Measurements from ENCODE around the gene SRGAP3. TPM values are rescaled to one million over a fixed set of nuclear protein-coding genes. Genes with fewer than 3 reads are reported as not detected.

SRGAP3 gene
- total RNA-seq, 1 experiment from 2014 or later, result 17.9 TPM

- TF ChIP-seq AR (CRISPR knock-in tag; IDR thresholded peaks at IDR 0.05) (no peak), TCF7 (CRISPR knock-in tag; IDR thresholded peaks at IDR 0.05; ENCODE audit: low read depth) (no peak)
Observed at GRCh38 chr3:8981700-8982099, 267.7 kb downstream of the SRGAP3 start (continued).

GRCh38 chr3:8981296-8981695, 268.1 kb downstream of the SRGAP3 start:
- ATAC-seq, result no peak
- TF ChIP-seq SMAD4 (CRISPR knock-in tag; IDR thresholded peaks at IDR 0.05) (no peak), PRDM15 (CRISPR knock-in tag; IDR thresholded peaks at IDR 0.05) (no peak), STAT6 (CRISPR knock-in tag; conservative IDR thresholded peaks at IDR 0.05; ENCODE audit: low read depth) (no peak), NFE2L1 (CRISPR knock-in tag; IDR thresholded peaks at IDR 0.05) (no peak), MYBL2 (CRISPR knock-in tag; IDR thresholded peaks at IDR 0.05) (no peak), TEAD1 (CRISPR knock-in tag; IDR thresholded peaks at IDR 0.05) (no peak), HMGXB4 (CRISPR knock-in tag; IDR thresholded peaks at IDR 0.05) (no peak), OVOL2 (CRISPR knock-in tag; IDR thresholded peaks at IDR 0.05; ENCODE audit: borderline replicate concordance) (no peak), GTF2I (CRISPR knock-in tag; conservative IDR thresholded peaks at IDR 0.05) (no peak), ATF3 (CRISPR knock-in tag; conservative IDR thresholded peaks at IDR 0.05) (no peak), CREM (CRISPR knock-in tag; IDR thresholded peaks at IDR 0.05) (no peak), EMX1 (CRISPR knock-in tag; IDR thresholded peaks at IDR 0.05) (no peak), JUN (CRISPR knock-in tag; IDR thresholded peaks at IDR 0.05) (no peak), ZNF232 (CRISPR knock-in tag; IDR thresholded peaks at IDR 0.05) (no peak), ERG (CRISPR knock-in tag; IDR thresholded peaks at IDR 0.05) (no peak)
- CTCF ChIA-PET, result interaction anchor here (0.8 to 2.0 kb wide), 2 partner anchors 9 to 321 kb away, joined by 3 to 7 read pairs; no protein-coding TSS in a partner anchor
- no peak for DNase-seq (ENCODE audit: low spot score)
- Mint-ChIP-seq H3K27ac (no peak overlapping the region), H3K27me3 (ENCODE audit: low read depth) (peaks cover 13% of the 10 kb centered on the region), H3K4me1 (no peaks in the 10 kb centered on the region), H3K9me3 (peaks cover 9% of the 10 kb centered on the region), H3K4me3 (no peak overlapping the region), H3K36me3 (peaks cover 3% of the 10 kb centered on the region; the same call in 1 of the 2 replicates)
- POLR2A ChIA-PET, result no interaction called here

Measured in WTC11 (cell line).